Mucosa of descending colon (tissue), 3 donors: ENCODE measurements around the gene DPP6. TPM values are rescaled to one million over a fixed set of nuclear protein-coding genes. Genes with fewer than 3 reads are reported as not detected.

ENCODE experiments used
- ATAC-seq: fragments of 200-7000 bp; cut with Tn5 transposase; one replicate; pipeline ENCODE4 v1.9.1; 2020; ENCODE audit warnings: mild to moderate bottlenecking, moderate library complexity
- DNase-seq, 3 donors: peaks; one replicate each; pipeline ENCODE4 v3.0.0-alpha.2; 2020
- H3K36me3 ChIP-seq: fragments of 200-600 bp; one replicate; pipeline ENCODE4 v1.8.0; 2021; ENCODE audit warnings: low read depth, mild to moderate bottlenecking
- H3K4me1 ChIP-seq: fragments of 200-600 bp; one replicate; pipeline ENCODE4 v1.8.0; 2021; ENCODE audit warnings: low read depth, mild to moderate bottlenecking
- H3K4me3 ChIP-seq: fragments of 200-600 bp; one replicate; pipeline ENCODE4 v1.8.0; 2021; ENCODE audit warnings: mild to moderate bottlenecking
- H3K9me3 ChIP-seq: fragments of 200-600 bp; one replicate; pipeline ENCODE4 v1.8.0; 2021; ENCODE audit warnings: mild to moderate bottlenecking
- intact Hi-C, 2 donors: fragments of 100-400 bp; cut with DNase I in 1 of 2; cut with micrococcal nuclease in 1 of 2; formaldehyde crosslinking; loops; one replicate each; pipeline versions ENCODE4 v1.11.0 to v1.11.1; 2022; cut with DNase I, micrococcal nuclease
- total RNA-seq, 3 donors: library from RNA; stranded (reverse); fragmentation: NEBNext Ultra II Directional in 2 of 3; extraction: Animal tissue kit (Norgen Biotek cat#: 25700) in 2 of 3; gene quantifications; one replicate each; pipeline versions ENCODE4 v1.2.1 to v1.2.4, GENCODE V29; 2021 to 2023
- TF ChIP-seq, protein P1 (sequence below): fragments of 200-600 bp; IDR thresholded peaks from one replicate; pipeline ENCODE4 v1.8.0; 2022; ENCODE audit warnings: antibody characterized with exemption, mild to moderate bottlenecking
- donor health status: DM: no; HTN: no; CAD: no; lungs with moderate emphysema.
- donor health status: DM: no; HTN: no; CAD: no.
- donor health status: DM: no; HTN: yes; CAD: no.

DPP6 gene
- total RNA-seq, 3 donors from 2014 or later, result 1.3 to 33.8 (median 1.5) TPM

DNA sequence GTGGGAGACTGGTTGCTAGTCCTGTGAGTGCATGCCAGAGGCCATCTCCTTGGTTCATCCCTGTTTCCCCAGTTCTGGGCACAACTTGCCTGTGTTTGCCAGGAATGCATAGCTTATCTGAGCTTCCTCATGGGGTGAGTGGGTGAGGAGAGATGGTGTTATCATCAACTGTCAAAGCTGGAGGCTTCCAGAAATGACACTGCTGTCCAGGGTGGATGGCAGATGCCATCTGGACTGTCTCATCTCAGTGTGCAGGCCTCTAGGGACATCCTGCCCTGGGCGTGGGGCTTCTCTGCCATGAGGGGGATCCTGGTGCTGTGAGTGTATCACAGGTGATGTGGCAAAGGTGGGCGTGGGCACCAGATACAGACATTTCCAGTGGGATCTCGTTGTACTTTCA is 328.6 kb downstream of the DPP6 start:
- Histone ChIP-seq H3K4me1 (no peaks in the 10 kb centered on the region), H3K9me3 (no peaks in the 10 kb centered on the region), H3K36me3 (no peaks in the 10 kb centered on the region), H3K4me3 (no peak overlapping the region)
- DNase-seq, result no peak
- ATAC-seq, result no peak
- intact Hi-C loops, result no loop called here
- TF ChIP-seq, protein P1, sequence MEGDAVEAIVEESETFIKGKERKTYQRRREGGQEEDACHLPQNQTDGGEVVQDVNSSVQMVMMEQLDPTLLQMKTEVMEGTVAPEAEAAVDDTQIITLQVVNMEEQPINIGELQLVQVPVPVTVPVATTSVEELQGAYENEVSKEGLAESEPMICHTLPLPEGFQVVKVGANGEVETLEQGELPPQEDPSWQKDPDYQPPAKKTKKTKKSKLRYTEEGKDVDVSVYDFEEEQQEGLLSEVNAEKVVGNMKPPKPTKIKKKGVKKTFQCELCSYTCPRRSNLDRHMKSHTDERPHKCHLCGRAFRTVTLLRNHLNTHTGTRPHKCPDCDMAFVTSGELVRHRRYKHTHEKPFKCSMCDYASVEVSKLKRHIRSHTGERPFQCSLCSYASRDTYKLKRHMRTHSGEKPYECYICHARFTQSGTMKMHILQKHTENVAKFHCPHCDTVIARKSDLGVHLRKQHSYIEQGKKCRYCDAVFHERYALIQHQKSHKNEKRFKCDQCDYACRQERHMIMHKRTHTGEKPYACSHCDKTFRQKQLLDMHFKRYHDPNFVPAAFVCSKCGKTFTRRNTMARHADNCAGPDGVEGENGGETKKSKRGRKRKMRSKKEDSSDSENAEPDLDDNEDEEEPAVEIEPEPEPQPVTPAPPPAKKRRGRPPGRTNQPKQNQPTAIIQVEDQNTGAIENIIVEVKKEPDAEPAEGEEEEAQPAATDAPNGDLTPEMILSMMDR, result no peak

- TF ChIP-seq, protein P1, result no peak
- intact Hi-C loops, result no loop called here
- no peak overlapping the region for H3K4me3 ChIP-seq
- DNase-seq (no peak), ATAC-seq (no peak)
- H3K36me3 ChIP-seq, result no peaks in the 10 kb centered on the region
- H3K4me1 ChIP-seq, result no peaks in the 10 kb centered on the region
- no peaks in the 10 kb centered on the region for H3K9me3 ChIP-seq
These were observed 330.8 kb downstream of the DPP6 start for GRCh38 chr7:154383045-154383444.

- intact Hi-C loops, result no loop called here
- H3K9me3 ChIP-seq, result no peaks in the 10 kb centered on the region
- H3K4me3 ChIP-seq, result no peak overlapping the region
- no peaks in the 10 kb centered on the region for H3K36me3 ChIP-seq
- no peaks in the 10 kb centered on the region for H3K4me1 ChIP-seq
- no peak for DNase-seq
- TF ChIP-seq, protein P1, result no peak
- ATAC-seq, result no peak
These were observed 333.0 kb downstream of the DPP6 start for GRCh38 chr7:154385214-154385613.

- DNase-seq (no peak), ATAC-seq (no peak)
- H3K4me1 ChIP-seq, result no peaks in the 10 kb centered on the region
- no peak overlapping the region for H3K4me3 ChIP-seq
- intact Hi-C loops, result no loop called here
- TF ChIP-seq, protein P1, result no peak
- H3K36me3 ChIP-seq, result no peaks in the 10 kb centered on the region
- no peaks in the 10 kb centered on the region for H3K9me3 ChIP-seq
These were observed 335.1 kb downstream of the DPP6 start for GRCh38 chr7:154387252-154387651.

DNA sequence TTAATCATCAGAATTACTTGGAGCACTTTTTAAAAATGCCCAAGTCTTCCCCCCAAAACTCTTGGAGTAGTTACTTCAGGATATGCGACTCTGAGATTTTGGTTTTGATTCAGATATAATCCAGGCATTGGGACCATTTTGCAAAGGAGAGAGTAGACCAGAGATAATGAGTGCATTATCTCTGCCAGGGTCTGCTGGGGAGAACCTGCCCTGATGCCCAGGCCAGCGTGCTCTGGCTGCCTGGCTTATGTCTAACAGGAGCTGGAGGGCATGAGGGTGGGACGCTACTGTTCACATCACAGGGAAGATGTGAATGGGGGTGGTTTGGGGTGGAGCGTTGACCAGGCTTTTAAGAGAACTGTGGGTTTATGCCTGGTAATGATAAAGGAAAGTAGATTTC is 336.2 kb downstream of the DPP6 start:
- ATAC-seq (no peak), DNase-seq (no peak)
- Histone ChIP-seq H3K9me3 (no peaks in the 10 kb centered on the region), H3K4me3 (no peak overlapping the region), H3K36me3 (no peaks in the 10 kb centered on the region), H3K4me1 (no peaks in the 10 kb centered on the region)
- TF ChIP-seq, protein P1, result no peak
- intact Hi-C loops, result no loop called here

- Histone ChIP-seq H3K4me3 (no peak overlapping the region), H3K9me3 (no peaks in the 10 kb centered on the region), H3K36me3 (no peaks in the 10 kb centered on the region), H3K4me1 (no peaks in the 10 kb centered on the region)
- DNase-seq (no peak), ATAC-seq (no peak)
- intact Hi-C loops, result no loop called here
- TF ChIP-seq, protein P1, result no peak
These were observed 336.8 kb downstream of the DPP6 start for GRCh38 chr7:154388999-154389398.
